GM23338 (cell line): ENCODE data around the gene C1RL. TPM values are rescaled to one million over a fixed set of nuclear protein-coding genes. Genes with fewer than 3 reads are reported as not detected.

Experiments used
- CREB1 ChIP-seq: fragments of 250-450 bp; sonication (Bioruptor Pico); IDR thresholded peaks from 2 replicates; pipeline ENCODE4 v1.5.0; 2020; ENCODE audit warnings: low read depth, mild to moderate bottlenecking, moderate library complexity
- CTCF ChIP-seq, 2 experiments: fragments of 200-600 bp in 1 of 2; sonication (generic) in 1 of 2; conservative IDR thresholded peaks; 2 replicates each; pipeline versions ENCODE4 v1.5.1 to v1.6.1; 2016 to 2017; ENCODE audit warnings: antibody characterized with exemption in 2 of 2, low read depth in 2 of 2, mild to moderate bottlenecking in 2 of 2, moderate library complexity in 1 of 2
- ETS1 ChIP-seq: IDR thresholded peaks from 2 replicates; pipeline ENCODE4 v1.6.1; 2016; ENCODE audit warnings: antibody characterized with exemption
- EZH2phosphoT487 ChIP-seq: fragments of 200-600 bp; sonication (generic); IDR thresholded peaks from one replicate; pipeline ENCODE4 v1.8.1; 2018; ENCODE audit warnings: antibody characterized with exemption; ENCODE audit not compliant: unreplicated experiment
- JUNB ChIP-seq: IDR thresholded peaks from one replicate; pipeline ENCODE4 v1.6.1; 2016; ENCODE audit warnings: antibody characterized with exemption; ENCODE audit not compliant: unreplicated experiment
- POLR2AphosphoS5 ChIP-seq: IDR thresholded peaks from 2 replicates; pipeline ENCODE4 v1.6.1; 2016; ENCODE audit warnings: antibody characterized with exemption, low read depth
- STAT1 ChIP-seq: IDR thresholded peaks from one replicate; pipeline ENCODE4 v1.6.1; 2016; ENCODE audit warnings: antibody characterized with exemption; ENCODE audit not compliant: unreplicated experiment
- ZNF114 ChIP-seq: fragments of 250-450 bp; sonication (Bioruptor Pico); IDR thresholded peaks from 2 replicates; pipeline ENCODE4 v1.5.0; 2020; ENCODE audit warnings: mild to moderate bottlenecking, moderate library complexity
- ZNF331 ChIP-seq: fragments of 250-450 bp; sonication (Bioruptor Pico); IDR thresholded peaks from 2 replicates; pipeline ENCODE4 v1.5.0; 2020; ENCODE audit warnings: low read depth, mild to moderate bottlenecking, moderate library complexity
- ZNF462 ChIP-seq: fragments of 250-450 bp; sonication (Bioruptor Pico); IDR thresholded peaks from 2 replicates; pipeline ENCODE4 v1.5.0; 2020; ENCODE audit warnings: mild to moderate bottlenecking, moderate library complexity
- polyA plus RNA-seq: library from polyadenylated mRNA; unstranded; fragments of >200 nt; fragmentation: Nextera tagmentation; extraction: Ambion mirVana; gene quantifications from 2 replicates; pipeline ENCODE4 v1.2.1, GENCODE V29; 2016
- total RNA-seq: library from RNA; depleted of rRNA; stranded (reverse); fragments of >200 nt; shearing (Covaris generic); gene quantifications from 2 replicates; pipeline ENCODE4 v1.2.3, GENCODE V29; 2014

C1RL gene
- total and polyA plus RNA-seq, 2 experiments from 2014 or later = 7.3 to 8.8 TPM

- TF ChIP-seq ZNF462 (CRISPR knock-in tag) = no peak
- no peak for TF ChIP-seq JUNB
- no peak for TF ChIP-seq ZNF114
- TF ChIP-seq ZNF331 = no peak
- no peak for TF ChIP-seq POLR2AphosphoS5
- no peak for TF ChIP-seq EZH2phosphoT487
- TF ChIP-seq CTCF (conservative IDR thresholded peaks at IDR 0.05; ENCODE audit: low read depth in 2 of 2) = no peak
- no peak for TF ChIP-seq STAT1
- no peak for TF ChIP-seq ETS1
- no peak for TF ChIP-seq CREB1 (CRISPR knock-in tag)
These were observed 36.7 kb upstream of the C1RL start (continued) for GRCh38 chr12:7145671-7146070.
